Uterus (tissue), 4 donors: ENCODE measurements around the gene TBPL2. TPM values are rescaled to one million over a fixed set of nuclear protein-coding genes. Genes with fewer than 3 reads are reported as not detected.

Experiments used
- DNase-seq, 2 donors: peaks; one replicate each; pipeline ENCODE4 v3.0.0-alpha.2; 2019 to 2020
- H3K27ac ChIP-seq, 2 donors: fragments of 200-600 bp; sonication (generic); 1 replicate in 1 of 2; 2 replicates in 1 of 2; pipeline ENCODE4 v1.5.1; 2016 to 2018
- H3K27me3 ChIP-seq, 2 donors: fragments of 200-600 bp; sonication (generic); one replicate each; pipeline ENCODE4 v1.5.1; 2018 to 2019; ENCODE audit warnings: control low read depth in 1 of 2
- H3K36me3 ChIP-seq, 2 donors: fragments of 200-600 bp; sonication (generic); one replicate each; pipeline ENCODE4 v1.5.1; 2019; ENCODE audit warnings: control low read depth in 1 of 2
- H3K4me1 ChIP-seq, 2 donors: fragments of 200-600 bp; sonication (generic); one replicate each; pipeline ENCODE4 v1.5.1; 2018 to 2019; ENCODE audit warnings: control low read depth in 1 of 2
- H3K4me3 ChIP-seq, 2 donors: fragments of 200-600 bp; sonication (generic); 1 replicate in 1 of 2; 2 replicates in 1 of 2; pipeline ENCODE4 v1.5.1; 2018 to 2019; ENCODE audit warnings: mild to moderate bottlenecking in 1 of 2
- H3K9me3 ChIP-seq, 2 donors: fragments of 200-600 bp; sonication (generic); one replicate each; pipeline ENCODE4 v1.5.1; 2019; ENCODE audit warnings: control low read depth in 1 of 2
- CTCF ChIP-seq, 4 experiments: fragments of 200-600 bp in 2 of 4; fragments of 450-650 bp in 2 of 4; sonication (generic) in 2 of 4; IDR thresholded peaks; one replicate each; pipeline ENCODE4 v1.5.1; 2016 to 2019; ENCODE audit warnings: antibody characterized with exemption in 4 of 4, mild to moderate bottlenecking in 2 of 4, moderate library complexity in 1 of 4
- POLR2A ChIP-seq, 2 donors: fragments of 450-650 bp; IDR thresholded peaks; one replicate each; pipeline ENCODE4 v1.6.1; 2016; ENCODE audit warnings: antibody characterized with exemption in 2 of 2, mild to moderate bottlenecking in 1 of 2, moderate library complexity in 1 of 2
- intact Hi-C: fragments of 100-400 bp; cut with DNase I; formaldehyde crosslinking; loops from one replicate; pipeline ENCODE4 v1.15.1; 2023; ENCODE audit warnings: low total_unique reads
- total RNA-seq, 4 donors: library from RNA; depleted of rRNA in 3 of 4; stranded (reverse); fragments of >200 nt in 3 of 4; gene quantifications; one replicate each; pipeline versions ENCODE4 v1.1.0 to v1.2.4, GENCODE V29; 2014 to 2023
- donor health status: DM: yes; HTN: yes; CAD: no.

TBPL2 gene
- total RNA-seq, 4 donors from 2014 or later, result not detected

GRCh38 chr14:55416866-55417265 is 23.6 kb downstream of the TBPL2 start:
- Histone ChIP-seq H3K27ac (no peak overlapping the region), H3K9me3 (no peaks in the 10 kb centered on the region), H3K36me3 (no peaks in the 10 kb centered on the region), H3K4me1 (no peaks in the 10 kb centered on the region), H3K27me3 (no peaks in the 10 kb centered on the region), H3K4me3 (no peak overlapping the region)
- TF ChIP-seq POLR2A (IDR thresholded peaks at IDR 0.05), result no peak
- TF ChIP-seq CTCF (IDR thresholded peaks at IDR 0.05), result no peak
- intact Hi-C loops, result no loop called here
- no peak for DNase-seq

GRCh38 chr14:55414551-55414950 is 25.9 kb downstream of the TBPL2 start:
- H3K27ac ChIP-seq, result no peak overlapping the region
- TF ChIP-seq POLR2A (IDR thresholded peaks at IDR 0.05), result no peak
- TF ChIP-seq CTCF (IDR thresholded peaks at IDR 0.05), result no peak
- H3K27me3 ChIP-seq, result no peaks in the 10 kb centered on the region
- no peaks in the 10 kb centered on the region for H3K9me3 ChIP-seq
- DNase-seq, result no peak
- no peak overlapping the region for H3K4me3 ChIP-seq
- H3K4me1 ChIP-seq, result peaks cover 0 to 4% of the 10 kb centered on the region in 2 donors
- intact Hi-C loops, result no loop called here
- no peaks in the 10 kb centered on the region for H3K36me3 ChIP-seq

- no peak overlapping the region for H3K4me3 ChIP-seq
- H3K9me3 ChIP-seq, result no peaks in the 10 kb centered on the region
- intact Hi-C loops, result no loop called here
- TF ChIP-seq POLR2A (IDR thresholded peaks at IDR 0.05), result no peak
- no peak for TF ChIP-seq CTCF (IDR thresholded peaks at IDR 0.05)
- H3K27ac ChIP-seq, result peak overlapping the region; percentile 83 to 87
- peaks cover 0 to 4% of the 10 kb centered on the region in 2 donors for H3K4me1 ChIP-seq
- no peak for DNase-seq
- no peaks in the 10 kb centered on the region for H3K36me3 ChIP-seq
- no peaks in the 10 kb centered on the region for H3K27me3 ChIP-seq
These were observed 27.7 kb downstream of the TBPL2 start for GRCh38 chr14:55412676-55413075.

- no peaks in the 10 kb centered on the region for H3K36me3 ChIP-seq
- TF ChIP-seq POLR2A (IDR thresholded peaks at IDR 0.05), result peak; percentile 45 to 60
- TF ChIP-seq CTCF (IDR thresholded peaks at IDR 0.05), result no peak
- H3K4me1 ChIP-seq, result peaks cover 0 to 4% of the 10 kb centered on the region in 2 donors
- no peaks in the 10 kb centered on the region for H3K9me3 ChIP-seq
- peak; percentile 87 for DNase-seq
- intact Hi-C loops, result no loop called here
- peak within 1 kb of the TSS; percentile 84 to 93 for H3K4me3 ChIP-seq
- no peaks in the 10 kb centered on the region for H3K27me3 ChIP-seq
- H3K27ac ChIP-seq, result peak within 1 kb of the TSS; percentile 83 to 87
These were observed 28.7 kb downstream of the TBPL2 start, which contains the start of gene ATG14 for GRCh38 chr14:55411426-55412389. ATG14 (minus strand) TSS chr14:55411830; CDS start chr14:55411822, 8 bp downstream.

- Histone ChIP-seq H3K36me3 (no peaks in the 10 kb centered on the region), H3K27me3 (no peaks in the 10 kb centered on the region), H3K4me3 (peak overlapping the region; percentile 84 to 93), H3K4me1 (peaks cover 0 to 4% of the 10 kb centered on the region in 2 donors), H3K9me3 (no peaks in the 10 kb centered on the region), H3K27ac (peak overlapping the region; percentile 83 to 87)
- no peak for DNase-seq
- intact Hi-C loops, result no loop called here
- no peak for TF ChIP-seq POLR2A (IDR thresholded peaks at IDR 0.05)
- TF ChIP-seq CTCF (IDR thresholded peaks at IDR 0.05), result no peak
These were observed 29.5 kb downstream of the TBPL2 start for GRCh38 chr14:55410876-55411275.
